Measurements from ENCODE around the gene DPYSL4.

DPYSL4 gene

GRCh38 chr10:132186488-132187429, at the start of gene DPYSL4:
Gene DPYSL4, plus strand, starts transcription at chr10:132186948. Its CDS starts 116 bp downstream, at chr10:132187064.
- DNase-seq (ENCODE audit: extremely low read depth in 1 of 2, low read depth in 1 of 2) = no peak

GRCh38 chr10:132137111-132138072, 49.4 kb upstream of the DPYSL4 start:
- no peak for DNase-seq (ENCODE audit: extremely low read depth in 1 of 2, low read depth in 1 of 2)

- DNase-seq (ENCODE audit: extremely low read depth in 1 of 2, low read depth in 1 of 2) = no peak
These were observed 48.6 kb upstream of the DPYSL4 start for GRCh38 chr10:132138133-132138532.

- DNase-seq (ENCODE audit: extremely low read depth in 1 of 2, low read depth in 1 of 2) = no peak
These were observed 48.2 kb upstream of the DPYSL4 start for GRCh38 chr10:132138596-132138995.

- no peak for DNase-seq (ENCODE audit: extremely low read depth in 1 of 2, low read depth in 1 of 2)
These were observed 47.2 kb upstream of the DPYSL4 start for GRCh38 chr10:132139526-132139925.

GRCh38 chr10:132140167-132140925, 46.4 kb upstream of the DPYSL4 start:
- no peak for DNase-seq (ENCODE audit: extremely low read depth in 1 of 2, low read depth in 1 of 2)

GRCh38 chr10:132141076-132141475, 45.7 kb upstream of the DPYSL4 start:
- DNase-seq (ENCODE audit: extremely low read depth in 1 of 2, low read depth in 1 of 2) = no peak

- no peak for DNase-seq (ENCODE audit: extremely low read depth in 1 of 2, low read depth in 1 of 2)
These were observed 45.0 kb upstream of the DPYSL4 start for GRCh38 chr10:132141526-132142395.

GRCh38 chr10:132142396-132143161, 44.2 kb upstream of the DPYSL4 start:
- DNase-seq (ENCODE audit: extremely low read depth in 1 of 2, low read depth in 1 of 2) = peak in 1 of 2 donors; percentile 25

- no peak for DNase-seq (ENCODE audit: extremely low read depth in 1 of 2, low read depth in 1 of 2)
These were observed 43.6 kb upstream of the DPYSL4 start for GRCh38 chr10:132143162-132143561.

- no peak for DNase-seq (ENCODE audit: extremely low read depth in 1 of 2, low read depth in 1 of 2)
These were observed 42.7 kb upstream of the DPYSL4 start for GRCh38 chr10:132144086-132144485.

- DNase-seq (ENCODE audit: extremely low read depth in 1 of 2, low read depth in 1 of 2) = no peak
These were observed 41.7 kb upstream of the DPYSL4 start for GRCh38 chr10:132145002-132145401.

GRCh38 chr10:132145521-132146185, 41.1 kb upstream of the DPYSL4 start:
- no peak for DNase-seq (ENCODE audit: extremely low read depth in 1 of 2, low read depth in 1 of 2)

GRCh38 chr10:132146271-132146671, 40.5 kb upstream of the DPYSL4 start:
- no peak for DNase-seq (ENCODE audit: extremely low read depth in 1 of 2, low read depth in 1 of 2)

GRCh38 chr10:132146941-132147915, 39.5 kb upstream of the DPYSL4 start:
- DNase-seq (ENCODE audit: extremely low read depth in 1 of 2, low read depth in 1 of 2) = no peak

- no peak for DNase-seq (ENCODE audit: extremely low read depth in 1 of 2, low read depth in 1 of 2)
These were observed 38.2 kb upstream of the DPYSL4 start for GRCh38 chr10:132148261-132149251.

All from stimulated activated CD8-positive, alpha-beta memory T cell treated with anti-CD3 and anti-CD28 coated beads, Interleukin-7, amount 100 ng/mL, for 48 hours (primary cell).